ENCODE data around the gene PIKFYVE. TPM values are rescaled to one million over a fixed set of nuclear protein-coding genes. Genes with fewer than 3 reads are reported as not detected.

PIKFYVE gene
- total RNA-seq, 1 donor from 2014 or later: 59.0 TPM

GRCh38 chr2:208294482-208295024 is 28.5 kb downstream of the PIKFYVE start:
- intact Hi-C loops (cut with DNase I): no loop called here
- DNase-seq (ENCODE audit: low spot score) (no peak), ATAC-seq (no peak)

- ATAC-seq: no peak
- intact Hi-C loops (cut with DNase I): no loop called here
- no peak for DNase-seq (ENCODE audit: low spot score)
Observed at GRCh38 chr2:208295834-208296233, 29.8 kb downstream of the PIKFYVE start.

DNA sequence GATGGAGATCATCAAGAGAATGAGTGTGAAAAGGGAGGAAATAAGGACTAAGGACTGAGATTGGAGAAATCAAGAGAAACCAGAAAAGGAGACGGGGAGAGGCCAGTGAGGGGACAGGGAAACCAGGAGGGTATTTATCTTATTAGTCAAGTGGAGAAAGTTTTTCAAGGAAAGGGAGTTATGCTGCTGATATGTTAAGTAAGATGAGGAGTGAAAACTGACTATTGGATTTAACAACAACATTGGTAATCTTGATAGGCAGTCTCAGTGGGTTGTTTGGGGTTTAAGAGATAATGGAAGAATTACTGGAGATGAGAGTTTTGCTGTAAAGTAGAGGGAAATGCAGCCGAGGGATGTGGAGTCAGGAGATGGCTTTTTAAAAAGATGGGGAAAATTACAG is 30.6 kb downstream of the PIKFYVE start:
- DNase-seq (ENCODE audit: low spot score) (no peak), ATAC-seq (no peak)
- intact Hi-C loops (cut with DNase I): no loop called here

DNA sequence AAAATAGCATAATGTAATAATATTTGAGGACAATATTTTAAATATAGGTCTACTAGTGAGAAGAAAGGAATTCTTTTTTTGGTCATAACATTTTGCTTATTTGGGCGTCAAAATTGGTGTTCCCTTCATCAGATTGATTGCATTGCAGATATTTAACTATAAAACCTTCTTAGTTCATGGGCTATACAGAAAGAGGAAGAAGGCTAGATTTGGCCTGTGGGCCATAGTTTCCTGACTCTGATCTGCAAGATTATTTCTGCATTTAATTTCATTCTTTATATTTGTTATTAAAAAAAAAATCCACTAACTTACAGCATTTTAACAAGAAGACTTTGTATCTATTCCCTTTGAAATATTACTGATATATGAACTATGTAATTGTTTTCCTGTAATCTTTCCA is 31.9 kb downstream of the PIKFYVE start:
- intact Hi-C loops (cut with DNase I): no loop called here

GRCh38 chr2:208300847-208301618 is 35.0 kb downstream of the PIKFYVE start:
- DNase-seq (ENCODE audit: low spot score) (no peak), ATAC-seq (no peak)
- intact Hi-C loops (cut with DNase I): no loop called here

More for the DNA sequence above, 31.9 kb downstream of the PIKFYVE start:
- no peak for DNase-seq (ENCODE audit: low spot score)
- no peak for ATAC-seq

DNA sequence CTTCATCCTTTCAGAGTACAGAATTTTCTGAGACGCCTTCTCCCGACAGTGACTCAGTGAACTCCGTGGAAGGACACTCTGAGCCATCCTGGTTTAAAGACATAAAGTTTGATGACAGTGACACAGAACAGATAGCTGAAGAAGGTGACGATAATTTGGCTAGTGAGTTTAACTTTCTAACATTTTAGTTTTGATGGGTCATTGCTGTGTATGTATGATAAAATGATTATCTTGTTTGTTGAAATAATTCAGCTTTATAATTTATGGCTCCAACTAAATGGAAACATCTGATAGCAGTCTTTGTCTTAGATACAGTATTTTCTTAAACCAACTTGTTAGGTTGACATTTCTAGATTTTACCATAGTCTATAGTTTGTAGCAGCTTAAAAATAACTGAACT is 38.1 kb downstream of the PIKFYVE start:
- ATAC-seq (no peak), DNase-seq (ENCODE audit: low spot score) (no peak)
- intact Hi-C loops (cut with DNase I): no loop called here

- ATAC-seq (no peak), DNase-seq (ENCODE audit: low spot score) (no peak)
- intact Hi-C loops (cut with DNase I): no loop called here
Observed at GRCh38 chr2:208304695-208305094, 38.6 kb downstream of the PIKFYVE start.

GRCh38 chr2:208306291-208306690 is 40.2 kb downstream of the PIKFYVE start:
- ATAC-seq (no peak), DNase-seq (ENCODE audit: low spot score) (no peak)
- intact Hi-C loops (cut with DNase I): no loop called here

DNA sequence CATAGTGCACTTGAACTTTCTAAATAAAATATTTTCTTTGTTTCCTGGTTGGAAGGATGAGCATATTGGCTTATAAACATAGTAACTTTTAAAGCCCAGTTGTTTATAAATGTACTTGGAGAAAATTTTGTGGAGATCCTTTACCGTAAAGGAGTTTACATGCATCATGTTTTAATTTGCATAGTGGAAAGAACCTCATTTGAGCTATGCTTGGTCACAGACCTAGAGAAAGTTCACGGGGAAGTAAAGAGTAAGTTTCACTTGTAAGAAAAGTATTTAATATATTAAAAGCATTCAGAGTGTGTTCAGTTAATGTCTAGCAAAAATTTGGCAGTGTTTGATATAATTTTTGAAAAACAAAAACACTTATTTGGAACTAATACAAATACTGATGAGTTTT is 45.3 kb downstream of the PIKFYVE start:
- DNase-seq (ENCODE audit: low spot score) (no peak), ATAC-seq (no peak)
- intact Hi-C loops (cut with DNase I): no loop called here

DNA sequence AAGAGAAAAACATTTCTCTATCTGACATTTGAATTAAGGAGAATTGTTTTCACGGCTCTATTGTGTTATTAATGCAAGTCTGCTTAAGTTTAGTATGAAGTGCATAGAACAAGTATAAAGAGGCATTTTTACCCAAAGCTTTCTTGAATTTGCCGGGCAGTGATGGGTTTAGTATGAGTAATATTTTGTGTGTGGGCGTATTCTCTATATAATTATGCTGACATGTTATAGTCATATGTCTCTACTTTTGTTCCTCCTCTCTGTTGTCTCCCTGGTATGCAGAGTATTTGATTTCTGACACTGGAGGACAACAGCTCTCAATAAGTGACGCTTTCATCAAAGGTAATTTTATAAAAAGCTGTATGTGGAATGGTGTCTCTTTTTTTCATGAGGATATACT is 45.9 kb downstream of the PIKFYVE start:
- ATAC-seq (no peak), DNase-seq (ENCODE audit: low spot score) (no peak)
- intact Hi-C loops (cut with DNase I): no loop called here

DNA sequence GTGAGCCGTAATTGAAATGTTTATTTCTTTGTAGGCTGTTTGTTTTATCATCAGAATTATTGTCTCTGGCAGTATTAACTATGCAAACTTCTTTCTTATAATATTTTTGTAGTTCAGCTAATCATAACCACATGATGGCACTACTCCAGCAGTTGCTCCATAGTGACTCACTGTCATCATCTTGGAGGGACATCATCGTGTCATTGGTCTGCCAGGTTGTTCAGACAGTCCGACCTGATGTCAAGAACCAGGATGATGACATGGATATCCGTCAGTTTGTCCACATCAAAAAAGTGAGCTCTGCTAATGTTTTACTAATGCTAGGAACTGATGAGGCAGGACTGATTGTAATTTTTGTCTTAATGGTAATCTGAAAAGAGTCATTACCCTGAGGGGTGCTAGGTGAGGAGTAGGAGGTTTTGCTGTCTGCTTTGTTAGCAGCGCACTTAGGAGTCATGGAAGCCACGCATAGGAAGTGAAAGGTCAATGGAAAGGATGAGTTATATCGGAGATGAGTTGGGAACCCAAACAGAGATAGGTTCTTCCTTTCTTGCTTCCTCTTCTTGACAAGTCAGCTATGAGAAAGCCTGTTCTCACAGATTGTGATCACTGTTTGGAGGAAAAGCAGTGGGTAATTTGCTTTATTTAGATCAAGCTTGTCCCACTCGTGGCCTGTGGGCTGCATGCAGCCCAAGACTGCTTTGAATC is 49.2 kb downstream of the PIKFYVE start:
- peak; percentile 79 for ATAC-seq
- DNase-seq (ENCODE audit: low spot score): no peak
- intact Hi-C loops (cut with DNase I): no loop called here

GRCh38 chr2:208318127-208318526 is 52.1 kb downstream of the PIKFYVE start:
- intact Hi-C loops (cut with DNase I): no loop called here
- DNase-seq (ENCODE audit: low spot score) (no peak), ATAC-seq (no peak)

- ATAC-seq (no peak), DNase-seq (ENCODE audit: low spot score) (no peak)
- intact Hi-C loops (cut with DNase I): no loop called here
Observed at GRCh38 chr2:208319391-208319790, 53.3 kb downstream of the PIKFYVE start.

- peak; percentile 95 for ATAC-seq
- peak; percentile 75 for DNase-seq (ENCODE audit: low spot score)
- intact Hi-C loops (cut with DNase I): no loop called here
Observed at GRCh38 chr2:208320686-208321085, 54.6 kb downstream of the PIKFYVE start.

GRCh38 chr2:208326016-208326415 is 60.0 kb downstream of the PIKFYVE start:
- intact Hi-C loops (cut with DNase I): no loop called here
- DNase-seq (ENCODE audit: low spot score) (no peak), ATAC-seq (no peak)

GRCh38 chr2:208329485-208329884 is 63.4 kb downstream of the PIKFYVE start:
- DNase-seq (ENCODE audit: low spot score) (no peak), ATAC-seq (no peak)
- intact Hi-C loops (cut with DNase I): no loop called here

DNA sequence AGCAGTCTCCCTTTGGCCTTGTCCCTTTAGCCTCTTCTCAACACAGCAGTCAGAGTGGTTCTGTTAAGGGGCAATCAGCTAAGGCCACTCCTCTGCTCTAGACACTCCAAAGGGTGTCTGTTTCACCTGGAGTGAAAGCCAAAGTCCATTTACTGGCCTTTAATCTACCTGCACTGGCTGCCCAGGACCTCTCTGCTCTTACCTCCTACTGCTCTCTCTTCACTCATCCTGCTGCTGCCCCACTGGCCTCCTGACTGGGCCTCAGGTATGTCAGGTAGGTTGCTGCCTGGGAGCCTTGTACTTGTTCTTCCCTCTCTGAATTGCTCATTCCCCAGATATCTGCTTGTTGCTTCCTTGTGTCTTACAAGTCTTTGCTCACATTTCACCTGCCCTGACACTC is 68.2 kb downstream of the PIKFYVE start:
- intact Hi-C loops (cut with DNase I): no loop called here
- ATAC-seq: no peak
- no peak for DNase-seq (ENCODE audit: low spot score)

DNA sequence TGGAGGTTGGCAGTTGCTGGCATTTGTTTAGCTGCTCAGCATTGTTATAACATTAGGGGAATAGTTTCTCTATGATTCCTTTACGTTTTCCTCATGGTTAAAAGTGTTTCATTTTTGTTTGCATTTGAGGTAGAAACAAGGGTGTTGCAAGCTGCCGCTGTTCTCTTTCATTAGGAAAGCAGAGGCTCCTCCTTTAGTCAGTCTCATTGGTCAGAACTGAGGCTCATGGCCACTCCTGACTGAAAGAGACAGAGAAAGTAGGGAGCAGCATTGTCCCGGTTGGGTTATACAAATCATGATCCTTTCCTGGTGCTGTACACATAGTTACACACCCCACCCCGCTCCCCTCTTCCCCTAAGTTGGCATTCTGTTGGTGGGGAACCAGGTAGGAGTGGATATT is 80.7 kb downstream of the PIKFYVE start:
- intact Hi-C loops (cut with DNase I): no loop called here
- ATAC-seq (no peak), DNase-seq (ENCODE audit: low spot score) (no peak)

- ATAC-seq (no peak), DNase-seq (ENCODE audit: low spot score) (no peak)
- intact Hi-C loops (cut with DNase I): no loop called here
Observed at GRCh38 chr2:208350610-208351009, 84.6 kb downstream of the PIKFYVE start.
